ENCODE measurements around the gene UNG.

Gene UNG

DNA sequence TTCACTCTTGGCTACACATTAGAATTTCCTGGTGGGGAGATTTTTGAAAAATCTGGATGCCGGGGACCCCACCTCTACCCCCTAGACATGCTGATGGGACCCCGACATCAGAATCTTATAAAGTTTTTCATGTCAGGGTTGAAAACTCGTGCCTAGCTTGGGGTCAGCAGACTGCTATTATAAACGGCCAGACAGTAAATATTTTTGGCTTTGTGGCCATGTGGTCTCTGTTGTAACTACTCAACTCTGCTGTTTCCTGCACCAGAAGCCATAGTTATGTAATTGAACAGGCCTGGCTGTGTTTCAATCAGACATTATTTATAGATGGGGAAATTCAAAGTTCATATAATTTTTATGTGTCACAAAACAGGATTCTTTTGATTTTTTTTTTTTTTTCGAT, 60.6 kb downstream of the UNG start:
- DNase-seq = no peak

DNA sequence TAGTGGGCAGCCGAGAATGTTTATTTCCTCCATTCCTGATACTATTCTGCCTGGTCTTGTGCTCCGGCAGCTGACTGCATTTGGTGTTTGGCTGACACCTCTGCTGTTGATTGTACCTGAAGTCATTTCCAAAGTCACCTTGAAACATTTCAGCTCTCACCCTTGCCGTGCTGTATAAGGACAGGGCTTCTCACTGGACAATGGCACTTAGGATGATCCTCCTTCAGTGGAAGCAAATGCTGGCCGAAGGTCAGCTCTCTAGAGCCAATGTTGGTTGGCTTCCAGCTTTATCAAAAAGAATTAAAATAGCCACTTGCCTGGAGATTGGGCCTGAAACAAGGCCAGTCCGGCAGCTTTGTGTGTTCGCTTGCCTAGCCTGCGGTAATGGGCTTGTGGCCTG, 63.0 kb downstream of the UNG start:
- no peak for DNase-seq

Measured in central memory CD4-positive, alpha-beta T cell (primary cell).